IMR-90 (cell line): ENCODE data around the gene CMSS1. TPM values are rescaled to one million over a fixed set of nuclear protein-coding genes. Genes with fewer than 3 reads are reported as not detected.

Source experiments
- ATAC-seq: fragments of 200-7000 bp; cut with Tn5 transposase; 2 replicates; pipeline ENCODE4 v1.9.1; 2020; ENCODE audit warnings: low read depth, mild to moderate bottlenecking, moderate library complexity
- BruUV-seq: library from RNA; stranded (reverse); fragments of 400-500 nt; replicated peaks from 2 replicates; lab custom pipeline; 2021; lab: Mats Ljungman, UMichigan
- CTCF ChIA-PET: fragments of 300-600 bp; formaldehyde crosslinking; extraction: SDS; loops from one replicate; lab custom pipeline; 2021; ENCODE audit warnings: antibody characterized with exemption; lab: Yijun Ruan, JAX
- POLR2A ChIA-PET: fragments of 300-600 bp; sonication (Branson Sonifier 250); formaldehyde crosslinking; loops from one replicate; lab custom pipeline; 2022; ENCODE audit warnings: antibody characterized with exemption; ENCODE audit not compliant: unreplicated experiment; lab: Charles Lee
- DNase-seq: peaks from one replicate; pipeline ENCODE4 v3.0.0; 2013
- H2AFZ ChIP-seq: replicated peaks from 2 replicates; pipeline ENCODE3; 2013; ENCODE audit warnings: low read length, mild to moderate bottlenecking; ENCODE audit not compliant: poor library complexity
- H2AK5ac ChIP-seq: 2 replicates; pipeline ENCODE4 v1.6.1; 2013; ENCODE audit warnings: low read depth, low read length, inconsistent platforms
- H2AK9ac ChIP-seq: replicated peaks from 2 replicates; pipeline ENCODE3; 2013; ENCODE audit warnings: mild to moderate bottlenecking, low read depth, low read length, moderate library complexity; ENCODE audit not compliant: poor library complexity
- H2BK120ac ChIP-seq: 2 replicates; pipeline ENCODE4 v1.6.1; 2013; ENCODE audit warnings: low read depth, low read length, inconsistent platforms
- H2BK15ac ChIP-seq: 3 replicates; pipeline ENCODE4 v1.6.1; 2013; ENCODE audit warnings: low read depth, low read length, inconsistent platforms
- H2BK20ac ChIP-seq: 2 replicates; pipeline ENCODE4 v1.6.1; 2013; ENCODE audit warnings: low read depth, mild to moderate bottlenecking, inconsistent platforms, low read length, moderate library complexity
- H2BK5ac ChIP-seq: 2 replicates; pipeline ENCODE4 v1.6.1; 2013; ENCODE audit warnings: mild to moderate bottlenecking, low read depth, low read length, inconsistent platforms; ENCODE audit not compliant: poor library complexity, severe bottlenecking
- H3K14ac ChIP-seq: replicated peaks from 2 replicates; pipeline ENCODE4 v1.6.1; 2013; ENCODE audit warnings: low read depth, low read length, inconsistent platforms
- H3K18ac ChIP-seq: 2 replicates; pipeline ENCODE4 v1.6.1; 2013; ENCODE audit warnings: low read depth, low read length, control low read depth
- H3K23ac ChIP-seq: 2 replicates; pipeline ENCODE4 v1.6.1; 2013; ENCODE audit warnings: low read depth, low read length, inconsistent platforms
- H3K27ac ChIP-seq: 2 replicates; pipeline ENCODE4 v1.5.1; 2013; ENCODE audit warnings: mild to moderate bottlenecking, control low read depth, low read length; ENCODE audit not compliant: insufficient read depth
- H3K27me3 ChIP-seq: 2 replicates; pipeline ENCODE4 v1.6.1; 2013; ENCODE audit warnings: low read length; ENCODE audit not compliant: control insufficient read depth, insufficient read depth
- H3K36me3 ChIP-seq: 2 replicates; pipeline ENCODE4 v1.6.1; 2013; ENCODE audit warnings: low read length, mixed read lengths; ENCODE audit not compliant: control insufficient read depth, insufficient read depth
- H3K4ac ChIP-seq: 2 replicates; pipeline ENCODE4 v1.6.1; 2013; ENCODE audit warnings: low read depth, low read length, inconsistent platforms
- H3K4me1 ChIP-seq: 2 replicates; pipeline ENCODE4 v1.6.1; 2013; ENCODE audit warnings: low read length, mixed read lengths; ENCODE audit not compliant: control insufficient read depth, insufficient read depth
- H3K4me2 ChIP-seq: 2 replicates; pipeline ENCODE4 v1.6.1; 2013; ENCODE audit warnings: low read depth, mild to moderate bottlenecking, control low read depth, low read length, moderate library complexity
- H3K4me3 ChIP-seq: 2 replicates; pipeline ENCODE4 v1.5.1; 2013; ENCODE audit warnings: low read depth, mild to moderate bottlenecking, control low read depth, low read length, moderate library complexity; ENCODE audit not compliant: insufficient read depth
- H3K56ac ChIP-seq: 2 replicates; pipeline ENCODE4 v1.6.1; 2013; ENCODE audit warnings: low read length, inconsistent platforms; ENCODE audit not compliant: insufficient read depth; ENCODE audit errors: extremely low read depth
- H3K79me1 ChIP-seq, 2 experiments: 2 replicates each; pipeline ENCODE4 v1.6.1; 2013; ENCODE audit warnings: low read length in 2 of 2, inconsistent platforms in 1 of 2, low read depth in 1 of 2
- H3K9ac ChIP-seq: 2 replicates; pipeline ENCODE4 v1.6.1; 2013; ENCODE audit warnings: low read depth, low read length, control low read depth
- H3K9me1 ChIP-seq: 2 replicates; pipeline ENCODE4 v1.6.1; 2013; ENCODE audit warnings: low read length, inconsistent platforms; ENCODE audit not compliant: insufficient read depth
- H3K9me3 ChIP-seq: 2 replicates; pipeline ENCODE4 v1.6.1; 2013; ENCODE audit warnings: low read length; ENCODE audit not compliant: control insufficient read depth, insufficient read depth
- H4K20me1 ChIP-seq: 2 replicates; pipeline ENCODE4 v1.6.1; 2013; ENCODE audit warnings: low read length, inconsistent platforms; ENCODE audit not compliant: insufficient read depth
- H4K5ac ChIP-seq: 2 replicates; pipeline ENCODE4 v1.6.1; 2013; ENCODE audit warnings: mild to moderate bottlenecking, low read depth, low read length, control low read depth
- H4K8ac ChIP-seq, 2 experiments: 2 replicates each; pipeline ENCODE4 v1.6.1; 2013; ENCODE audit warnings: low read depth in 2 of 2, low read length in 2 of 2, control low read depth in 1 of 2, inconsistent platforms in 1 of 2
- H4K91ac ChIP-seq: 2 replicates; pipeline ENCODE4 v1.6.1; 2013; ENCODE audit warnings: low read depth, low read length, inconsistent platforms; ENCODE audit not compliant: insufficient read depth
- BHLHE40 ChIP-seq: fragments of 150-350 bp; IDR thresholded peaks from 2 replicates; pipeline ENCODE4 v1.6.1; 2016; ENCODE audit warnings: mild to moderate bottlenecking, low read depth, low read length
- CEBPB ChIP-seq: IDR thresholded peaks from 2 replicates; pipeline ENCODE4 v1.6.1; 2012; ENCODE audit warnings: low read depth, low read length, improper control_type of control experiment
- WGBS, 2 experiments: methylation state at CpG; one replicate each; pipeline versions ENCODE4 v1.1.5 to v1.1.7; 2013; ENCODE audit warnings: missing lambda C conversion rate in 2 of 2; ENCODE audit not compliant: insufficient read length in 1 of 2; ENCODE audit errors: extremely low coverage in 2 of 2; 5-methylcytosine and 5-hydroxymethylcytosine counted together
- dilution Hi-C: fragments of 300-500 bp; cut with HindIII; formaldehyde crosslinking; loops from one replicate; pipeline ENCODE4 v1.14.3; 2018; ENCODE audit warnings: low sequenced_read_pairs; ENCODE audit not compliant: unreplicated experiment
- in situ Hi-C: fragments of 300-500 bp; cut with MboI; formaldehyde crosslinking; loops from 3 replicates; pipeline ENCODE4 v1.14.3; 2019; ENCODE audit warnings: low sequenced_read_pairs, inconsistent platforms, mixed read lengths
- intact Hi-C: fragments of 100-400 bp; cut with micrococcal nuclease; formaldehyde crosslinking; loops from 2 replicates; pipeline ENCODE4 v1.10.0; 2022
- polyA plus RNA-seq, 3 experiments: library from polyadenylated mRNA; depleted of rRNA; stranded (reverse); fragments of >200 nt; gene quantifications; 2 replicates each; pipeline ENCODE4 v1.2.3, GENCODE V29; 2012; ENCODE audit warnings: low replicate concordance in 1 of 3
- total RNA-seq: library from RNA; depleted of rRNA; stranded (reverse); fragments of >200 nt; gene quantifications from 2 replicates; pipeline ENCODE4 v1.2.3, GENCODE V29; 2012

Gene CMSS1
- total and polyA plus RNA-seq, 2 of the 4 experiments (the other 2 are of a cell fraction): 12.5 to 13.6 TPM

- Histone ChIP-seq H3K18ac (peak overlapping the region; percentile 93), H4K8ac (peak overlapping the region; percentile 27 to 83; a peak in 3 of 4 replicates), H3K4me2 (peak overlapping the region; percentile 7; the same call in 1 of the 2 replicates), H3K79me1 (no peaks in the 10 kb centered on the region), H4K20me1 (peaks cover 3% of the 10 kb centered on the region; the same call in 1 of the 2 replicates), H4K91ac (peak overlapping the region; percentile 30), H3K56ac (peak overlapping the region; percentile 34; the same call in 1 of the 2 replicates), H3K4ac (peak overlapping the region; percentile 28; the same call in 1 of the 2 replicates), H2BK120ac (peak overlapping the region; percentile 89), H3K14ac (0 out of 2 replicates have a peak overlapping the region, but pooled peaks have one; percentile 10), H3K9ac (no peak overlapping the region), H3K23ac (peak overlapping the region; percentile 70; the same call in 1 of the 2 replicates), H3K36me3 (no peaks in the 10 kb centered on the region), H3K27ac (peak overlapping the region; percentile 58; the same call in 1 of the 2 replicates), H3K9me1 (peaks cover 9% of the 10 kb centered on the region), H2BK20ac (peak overlapping the region; percentile 54), H2AFZ (no peak overlapping the region), H4K5ac (peak overlapping the region; percentile 66), H2AK9ac (no peak overlapping the region), H3K27me3 (no peaks in the 10 kb centered on the region), H3K9me3 (no peaks in the 10 kb centered on the region), H2AK5ac (peak overlapping the region; percentile 13; the same call in 1 of the 2 replicates), H3K4me3 (no peak overlapping the region), H3K4me1 (peaks cover 26% of the 10 kb centered on the region), H2BK15ac (peak overlapping the region; percentile 9; the same call in 1 of the 3 replicates), H2BK5ac (peak overlapping the region; percentile 50)
- TF ChIP-seq BHLHE40: no peak
- TF ChIP-seq CEBPB: peak; percentile 62; the same call in 1 of the 2 replicates
- CTCF ChIA-PET: interaction anchor here (1.2 to 1.3 kb wide), 2 partner anchors 8 to 14 kb away, joined by 3 to 5 read pairs; partner anchors contain the start of gene FILIP1L
- dilution Hi-C loops: no loop called here
- peak; percentile 39 for DNase-seq
- POLR2A ChIA-PET: no interaction called here
- in situ Hi-C loops: no loop called here
- intact Hi-C loops: no loop called here
- BruUV-seq: no TSS peak
- no peak for ATAC-seq
- WGBS, 2 experiments: no CpG with 5 or more reads among the region's 1 CpG
Measured at GRCh38 chr3:100105501-100105900, 287.8 kb downstream of the CMSS1 start.
